ENCODE data around the gene THUMPD1.
"Not testable (repeated sequence)": the region's sequence is repeated elsewhere in the genome, so short reads cannot be mapped to it uniquely, and the experiment has no call there.

The THUMPD1 gene

GRCh38 chr16:20707461-20707860, 34.2 kb downstream of the THUMPD1 start:
- no peak for TF ChIP-seq CTCF (IDR thresholded peaks at IDR 0.05; ENCODE audit: insufficient read depth, low read length, poor library complexity, severe bottlenecking)
- no peak for DNase-seq (ENCODE audit: extremely low read depth, insufficient read length)
- Histone ChIP-seq H3K4me3 (replicated peaks; ENCODE audit: low read depth, low read length) (no peak overlapping the region), H3K27me3 (replicated peaks; ENCODE audit: control insufficient read depth, insufficient read depth, low read length) (no peaks in the 10 kb centered on the region), H3K36me3 (ENCODE audit: control insufficient read depth, insufficient read depth, low read length) (no peaks in the 10 kb centered on the region)

GRCh38 chr16:20705972-20706371, 35.6 kb downstream of the THUMPD1 start:
- not testable (repeated sequence) for H3K36me3 ChIP-seq (ENCODE audit: control insufficient read depth, insufficient read depth, low read length); DNase-seq (ENCODE audit: extremely low read depth, insufficient read length); H3K4me3 ChIP-seq (replicated peaks; ENCODE audit: low read depth, low read length); H3K27me3 ChIP-seq (replicated peaks; ENCODE audit: control insufficient read depth, insufficient read depth, low read length)

GRCh38 chr16:20704281-20704680, 37.3 kb downstream of the THUMPD1 start:
- Histone ChIP-seq H3K36me3 (ENCODE audit: control insufficient read depth, insufficient read depth, low read length) (no peaks in the 10 kb centered on the region), H3K4me3 (replicated peaks; ENCODE audit: low read depth, low read length) (no peak overlapping the region), H3K27me3 (replicated peaks; ENCODE audit: control insufficient read depth, insufficient read depth, low read length) (no peaks in the 10 kb centered on the region)
- no peak for DNase-seq (ENCODE audit: extremely low read depth, insufficient read length)
- no peak for TF ChIP-seq CTCF (IDR thresholded peaks at IDR 0.05; ENCODE audit: insufficient read depth, low read length, poor library complexity, severe bottlenecking)

GRCh38 chr16:20701692-20702091, 39.9 kb downstream of the THUMPD1 start:
- DNase-seq (ENCODE audit: extremely low read depth, insufficient read length) = not testable (repeated sequence)

GRCh38 chr16:20696618-20697017, 45.0 kb downstream of the THUMPD1 start:
- Histone ChIP-seq H3K36me3 (ENCODE audit: control insufficient read depth, insufficient read depth, low read length) (no peaks in the 10 kb centered on the region), H3K27me3 (replicated peaks; ENCODE audit: control insufficient read depth, insufficient read depth, low read length) (no peaks in the 10 kb centered on the region; the same call in 1 of the 2 replicates), H3K4me3 (replicated peaks; ENCODE audit: low read depth, low read length) (no peak overlapping the region)
- no peak for DNase-seq (ENCODE audit: extremely low read depth, insufficient read length)
- TF ChIP-seq CTCF (IDR thresholded peaks at IDR 0.05; ENCODE audit: insufficient read depth, low read length, poor library complexity, severe bottlenecking) = no peak

More at GRCh38 chr16:20701692-20702091, 39.9 kb downstream of the THUMPD1 start:
- not testable (repeated sequence) for H3K27me3 ChIP-seq (replicated peaks; ENCODE audit: control insufficient read depth, insufficient read depth, low read length); H3K4me3 ChIP-seq (replicated peaks; ENCODE audit: low read depth, low read length); H3K36me3 ChIP-seq (ENCODE audit: control insufficient read depth, insufficient read depth, low read length)

GRCh38 chr16:20695024-20695423, 46.6 kb downstream of the THUMPD1 start:
- no peak for TF ChIP-seq CTCF (IDR thresholded peaks at IDR 0.05; ENCODE audit: insufficient read depth, low read length, poor library complexity, severe bottlenecking)
- DNase-seq (ENCODE audit: extremely low read depth, insufficient read length) = no peak
- no peaks in the 10 kb centered on the region; the same call in 1 of the 2 replicates for H3K27me3 ChIP-seq (replicated peaks; ENCODE audit: control insufficient read depth, insufficient read depth, low read length)
- no peak overlapping the region for H3K4me3 ChIP-seq (replicated peaks; ENCODE audit: low read depth, low read length)
- H3K36me3 ChIP-seq (ENCODE audit: control insufficient read depth, insufficient read depth, low read length) = no peaks in the 10 kb centered on the region

- not testable (repeated sequence) for DNase-seq (ENCODE audit: extremely low read depth, insufficient read length); H3K4me3 ChIP-seq (replicated peaks; ENCODE audit: low read depth, low read length); H3K36me3 ChIP-seq (ENCODE audit: control insufficient read depth, insufficient read depth, low read length); H3K27me3 ChIP-seq (replicated peaks; ENCODE audit: control insufficient read depth, insufficient read depth, low read length)
Measured at GRCh38 chr16:20694096-20694495, 47.5 kb downstream of the THUMPD1 start.
